SK-N-SH (cell line): ENCODE measurements around the gene JPH3.

Source experiments
- CHD2 ChIP-seq: fragments of 150-350 bp; IDR thresholded peaks from 2 replicates; pipeline ENCODE4 v1.6.1; 2018; ENCODE audit warnings: low read length; ENCODE audit not compliant: partially characterized antibody
- CTCF ChIP-seq: fragments of 200-600 bp; sonication (generic); IDR thresholded peaks from 2 replicates; pipeline ENCODE4 v1.6.1; 2017; ENCODE audit warnings: antibody characterized with exemption, mild to moderate bottlenecking, moderate library complexity
- FOXM1 ChIP-seq: IDR thresholded peaks from 2 replicates; pipeline ENCODE4 v1.4.0; 2012; ENCODE audit warnings: low read depth, mild to moderate bottlenecking
- MAX ChIP-seq: IDR thresholded peaks from 2 replicates; pipeline ENCODE4 v1.4.0; 2012; ENCODE audit warnings: low read depth
- MEF2A ChIP-seq: IDR thresholded peaks from 2 replicates; pipeline ENCODE4 v1.4.0; 2012; ENCODE audit warnings: low read depth, borderline replicate concordance
- MXI1 ChIP-seq: IDR thresholded peaks from 2 replicates; pipeline ENCODE4 v1.6.1; 2012; ENCODE audit warnings: mild to moderate bottlenecking, low read depth, low read length, improper control_type of control experiment
- PBX3 ChIP-seq: IDR thresholded peaks from 2 replicates; pipeline ENCODE4; 2012
- REST ChIP-seq: IDR thresholded peaks from 2 replicates; pipeline ENCODE4 v1.6.1; 2012; ENCODE audit warnings: mild to moderate bottlenecking, low read depth, low read length, moderate library complexity

- peak; percentile 51 for TF ChIP-seq CTCF
- TF ChIP-seq PBX3: no peak
- no peak for TF ChIP-seq MXI1
- TF ChIP-seq MEF2A: no peak
- no peak for TF ChIP-seq FOXM1
- no peak for TF ChIP-seq MAX
- TF ChIP-seq REST: no peak
- TF ChIP-seq CHD2: no peak
Measured at GRCh38 chr16:87653234-87653633, 50.9 kb downstream of the JPH3 start.
